CD4-positive, alpha-beta memory T cell (primary cell): ENCODE data around the gene CUL9. TPM values are rescaled to one million over a fixed set of nuclear protein-coding genes. Genes with fewer than 3 reads are reported as not detected.
"Not testable (repeated sequence)": the region's sequence is repeated elsewhere in the genome, so short reads cannot be mapped to it uniquely, and the experiment has no call there.

Source experiments
- CTCF ChIA-PET: fragments of 350-600 bp; sonication (Branson Sonifier 250); formaldehyde crosslinking; loops from one replicate; lab custom pipeline; 2021; ENCODE audit warnings: inconsistent platforms; ENCODE audit not compliant: partially characterized antibody; lab: Charles Lee
- POLR2A ChIA-PET: fragments of 350-600 bp; sonication (Branson Sonifier 250); formaldehyde crosslinking; loops from one replicate; lab custom pipeline; 2021; ENCODE audit not compliant: partially characterized antibody; lab: Charles Lee
- DNase-seq, 5 donors: peaks; one replicate each; pipeline versions ENCODE4 v3.0.0 to v3.0.0-alpha.2; 2020 to 2022; ENCODE audit warnings: mixed read lengths in 1 of 5
- H3K27ac ChIP-seq: one replicate; pipeline ENCODE4 v1.7.0; 2013; ENCODE audit warnings: low read depth, low read length
- H3K27me3 ChIP-seq: 2 replicates; pipeline ENCODE4 v1.7.0; 2013; ENCODE audit warnings: mild to moderate bottlenecking, low read length, moderate library complexity; ENCODE audit not compliant: insufficient read depth
- H3K36me3 ChIP-seq: 2 replicates; pipeline ENCODE4 v1.7.0; 2013; ENCODE audit warnings: mild to moderate bottlenecking, low read length, moderate library complexity; ENCODE audit not compliant: insufficient read depth
- H3K4me1 ChIP-seq: 2 replicates; pipeline ENCODE4 v1.7.0; 2013; ENCODE audit warnings: mild to moderate bottlenecking, low read length, moderate library complexity; ENCODE audit not compliant: insufficient read depth
- H3K4me3 ChIP-seq, 2 donors: one replicate each; pipeline ENCODE4 v1.7.0; 2013; ENCODE audit warnings: low read length in 2 of 2, mild to moderate bottlenecking in 1 of 2
- H3K9me3 ChIP-seq, 2 donors: one replicate each; pipeline ENCODE4 v1.7.0; 2013; ENCODE audit warnings: low read length in 2 of 2, control low read depth in 1 of 2; ENCODE audit not compliant: control insufficient read depth in 1 of 2
- H3K27ac Mint-ChIP-seq, 7 donors: one replicate each; pipeline ENCODE4 v1.8.0; 2020 to 2021; ENCODE audit warnings: mixed read lengths in 7 of 7, mild to moderate bottlenecking in 6 of 7, inconsistent platforms in 3 of 7, moderate library complexity in 3 of 7
- H3K27me3 Mint-ChIP-seq, 2 donors: one replicate each; pipeline ENCODE4 v1.8.0; 2020 to 2021; ENCODE audit warnings: mixed read lengths in 2 of 2
- H3K36me3 Mint-ChIP-seq, 2 donors: one replicate each; pipeline ENCODE4 v1.8.0; 2020 to 2021; ENCODE audit warnings: mixed read lengths in 2 of 2, inconsistent platforms in 1 of 2, mild to moderate bottlenecking in 1 of 2
- H3K4me1 Mint-ChIP-seq, 4 donors: one replicate each; pipeline ENCODE4 v1.8.0; 2020 to 2021; ENCODE audit warnings: mixed read lengths in 4 of 4, mild to moderate bottlenecking in 1 of 4
- H3K4me3 Mint-ChIP-seq, 8 donors: one replicate each; pipeline ENCODE4 v1.8.0; 2020 to 2021; ENCODE audit warnings: mixed read lengths in 8 of 8, mild to moderate bottlenecking in 7 of 8, moderate library complexity in 6 of 8, inconsistent platforms in 3 of 8
- H3K9me3 Mint-ChIP-seq, 8 donors: one replicate each; pipeline ENCODE4 v1.8.0; 2020 to 2021; ENCODE audit warnings: mixed read lengths in 8 of 8, mild to moderate bottlenecking in 5 of 8, inconsistent platforms in 3 of 8, moderate library complexity in 1 of 8
- intact Hi-C: fragments of 100-400 bp; cut with micrococcal nuclease; formaldehyde crosslinking; loops from one replicate; pipeline ENCODE4 v1.15.1; 2023
- polyA plus RNA-seq, 2 donors: library from polyadenylated mRNA; unstranded; fragments of 300-500 nt; fragmentation: Illumina TruSeq; gene quantifications; one replicate each; pipeline ENCODE4 v1.2.3, GENCODE V29; 2021
- total RNA-seq, 2 experiments: library from RNA; stranded (reverse); gene quantifications; one replicate each; pipeline ENCODE4 v1.2.3, GENCODE V29; 2021

Gene CUL9
- total RNA-seq (10 to 100 TPM; 93.8 to 95.2 TPM), polyA plus RNA-seq (10 to 100 TPM in 1 of 2 donors, 1 to 10 TPM in 1; 8.3 to 16.0 TPM)

DNA sequence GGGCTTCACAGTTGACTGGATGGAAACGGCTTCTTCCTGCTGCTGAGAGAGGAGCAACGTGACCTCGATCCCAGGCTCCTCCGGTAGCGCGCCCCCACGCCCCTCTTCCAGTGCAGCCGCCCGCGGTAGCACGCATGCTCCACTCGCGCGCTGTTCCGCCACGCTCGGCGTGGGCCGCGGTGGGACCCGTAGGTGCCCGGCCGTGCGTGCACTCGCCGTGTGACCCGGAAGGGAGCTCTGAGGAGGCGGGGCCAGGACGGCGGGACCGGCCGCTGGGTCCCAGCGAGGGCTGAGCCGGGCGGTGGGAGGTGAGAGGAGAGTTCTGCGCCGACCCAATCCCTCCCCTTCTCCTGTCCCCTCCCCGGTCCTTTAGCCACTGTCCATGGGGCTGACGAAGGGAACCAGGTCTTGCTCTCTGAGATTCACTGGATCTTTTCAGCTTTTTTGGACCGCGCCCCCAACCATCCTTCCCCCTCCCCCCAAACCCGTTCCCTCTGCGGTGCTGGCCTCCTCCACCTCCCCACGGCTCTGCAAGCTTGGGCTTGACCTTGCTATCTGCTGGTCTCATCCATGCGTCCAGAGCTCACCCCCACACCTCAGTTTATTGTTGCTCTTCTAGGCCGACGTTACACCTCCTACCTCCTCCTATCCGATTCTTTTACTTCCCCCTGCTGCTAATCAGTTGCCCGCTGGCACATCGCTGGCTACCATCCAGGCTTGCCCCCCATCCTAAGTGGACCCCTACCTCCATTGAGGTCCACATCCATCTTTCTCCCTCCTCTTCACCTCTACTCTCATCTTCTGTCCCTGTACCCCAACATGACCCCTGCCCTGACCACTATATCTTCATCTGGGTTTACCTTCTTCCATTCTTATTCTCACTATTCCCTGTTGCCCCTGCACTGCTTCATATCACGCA, at the start of gene CUL9:
Gene CUL9, plus strand, starts transcription at position 255 of the 919 bp plus-strand sequence. CDS start 2,115 bp downstream, outside the sequence.
- no peaks in the 10 kb centered on the region for H3K9me3 ChIP-seq
- H3K36me3 ChIP-seq, result peaks cover 33% of the 10 kb centered on the region
- DNase-seq, result peak; percentile 78 to 81 (median 79)
- Mint-ChIP-seq H3K27ac (peak within 1 kb of the TSS; percentile 81 to 98 (median 92)), H3K36me3 (peaks cover 24 to 43% of the 10 kb centered on the region in 2 donors), H3K27me3 (no peaks in the 10 kb centered on the region), H3K4me3 (peak within 1 kb of the TSS; percentile 83 to 96 (median 91)), H3K4me1 (peaks cover 40 to 60% (median 49%) of the 10 kb centered on the region in 4 donors), H3K9me3 (no peaks in the 10 kb centered on the region)
- peak within 1 kb of the TSS; percentile 78 for H3K27ac ChIP-seq
- CTCF ChIA-PET, result interaction anchor here (1.0 kb wide), 3 partner anchors 9 to 281 kb away, joined by 3 to 5 read pairs (median 3); no protein-coding TSS in a partner anchor
- intact Hi-C loops, result loop anchor here (1.0 kb wide), 1 partner anchor 8 kb away; no protein-coding TSS in a partner anchor
- H3K27me3 ChIP-seq, result no peaks in the 10 kb centered on the region
- H3K4me3 ChIP-seq, result peak within 1 kb of the TSS; percentile 55 to 78
- POLR2A ChIA-PET, result interaction anchor here (0.5 to 3.9 kb wide), 9 partner anchors 8 to 253 kb away, joined by 3 to 46 read pairs (median 5); partner anchors contain the start of genes CNPY3, DNPH1 and SRF
- peaks cover 57% of the 10 kb centered on the region for H3K4me1 ChIP-seq

DNA sequence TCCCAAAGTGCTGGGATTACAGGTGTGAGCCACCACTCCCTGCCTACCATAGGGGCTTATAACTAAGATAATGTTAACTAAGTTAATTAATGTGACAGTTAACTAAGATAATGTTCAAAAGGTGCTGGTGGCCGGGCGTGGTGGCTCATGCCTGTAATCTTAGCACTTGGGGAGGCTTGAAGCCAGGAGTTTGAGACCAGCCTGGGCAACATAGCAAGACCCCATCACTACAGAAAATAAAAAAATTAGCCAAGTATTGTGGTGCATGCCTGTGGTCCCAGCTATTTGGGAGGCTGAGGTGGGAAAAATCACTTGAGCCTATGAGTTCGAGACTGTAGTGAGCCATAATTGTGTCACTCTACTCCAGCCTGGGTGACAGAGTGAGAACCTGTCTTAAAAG, 43.7 kb upstream of the CUL9 start:
- Histone ChIP-seq H3K4me3 (no peak overlapping the region), H3K27me3 (no peaks in the 10 kb centered on the region), H3K9me3 (no peaks in the 10 kb centered on the region), H3K4me1 (peaks cover 5% of the 10 kb centered on the region), H3K27ac (no peak overlapping the region), H3K36me3 (no peaks in the 10 kb centered on the region)
- Mint-ChIP-seq H3K4me3 (no peak overlapping the region), H3K9me3 (no peaks in the 10 kb centered on the region), H3K27me3 (no peaks in the 10 kb centered on the region), H3K36me3 (no peaks in the 10 kb centered on the region), H3K27ac (no peak overlapping the region), H3K4me1 (peaks cover 0 to 5% (median under 1%) of the 10 kb centered on the region in 4 donors)
- no peak for DNase-seq
- ChIA-PET CTCF (no interaction called here), POLR2A (no interaction called here)
- intact Hi-C loops, result no loop called here

DNA sequence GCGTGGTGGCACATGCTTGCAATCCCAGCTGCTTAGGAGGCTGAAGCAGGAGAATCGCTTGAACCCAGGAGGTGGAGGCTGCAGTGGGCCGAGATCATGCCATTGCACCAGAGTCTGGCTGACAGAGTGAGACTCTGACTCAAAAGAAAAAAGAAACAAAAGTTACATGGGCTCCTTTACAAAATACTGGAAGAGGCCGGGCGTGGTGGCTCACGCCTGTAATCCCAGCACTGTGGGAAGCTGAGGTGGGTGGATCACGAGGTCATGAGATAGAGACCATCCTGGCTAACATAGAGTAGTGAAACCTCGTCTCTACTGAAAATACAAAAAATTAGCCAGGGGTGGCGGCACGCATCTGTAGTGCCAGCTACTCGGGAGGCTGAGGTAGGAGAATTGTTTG, 42.0 kb upstream of the CUL9 start:
- CTCF ChIA-PET, result not testable (repeated sequence)

DNA sequence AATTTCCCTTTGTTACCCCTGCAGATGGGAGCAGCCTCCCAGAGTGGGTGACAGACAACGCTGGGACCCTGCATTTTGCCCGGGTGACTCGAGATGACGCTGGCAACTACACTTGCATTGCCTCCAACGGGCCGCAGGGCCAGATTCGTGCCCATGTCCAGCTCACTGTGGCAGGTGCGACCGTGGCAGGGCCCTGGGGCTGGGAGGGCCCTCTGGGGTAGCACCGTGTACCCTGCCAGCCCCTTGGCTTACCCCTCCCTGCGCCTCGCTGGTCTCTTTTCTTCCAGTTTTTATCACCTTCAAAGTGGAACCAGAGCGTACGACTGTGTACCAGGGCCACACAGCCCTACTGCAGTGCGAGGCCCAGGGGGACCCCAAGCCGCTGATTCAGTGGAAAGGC, 40.4 kb upstream of the CUL9 start:
- ChIA-PET CTCF (interaction anchor here (1.2 to 3.0 kb wide), 4 partner anchors 132 to 480 kb away, joined by 3 to 16 read pairs (median 4); no protein-coding TSS in a partner anchor), POLR2A (interaction anchor here (1.8 kb wide), 1 partner anchor 212 kb away, joined by 5 read pairs; the partner anchor contains the start of gene CNPY3)
- H3K4me3 ChIP-seq, result no peak overlapping the region
- H3K36me3 ChIP-seq, result no peaks in the 10 kb centered on the region
- H3K4me1 ChIP-seq, result peaks cover 12% of the 10 kb centered on the region
- no peaks in the 10 kb centered on the region for H3K9me3 Mint-ChIP-seq
- H3K36me3 Mint-ChIP-seq, result no peaks in the 10 kb centered on the region
- H3K27me3 ChIP-seq, result no peaks in the 10 kb centered on the region
- H3K4me1 Mint-ChIP-seq, result peaks cover 1 to 11% (median 3%) of the 10 kb centered on the region in 4 donors
- H3K27ac Mint-ChIP-seq, result no peak overlapping the region
- no peaks in the 10 kb centered on the region for H3K27me3 Mint-ChIP-seq
- H3K9me3 ChIP-seq, result no peaks in the 10 kb centered on the region
- H3K27ac ChIP-seq, result no peak overlapping the region
- intact Hi-C loops, result loop anchor here (2.0 to 10.0 kb wide), 2 partner anchors 29 to 477 kb away; partner anchors contain the start of gene SRF
- H3K4me3 Mint-ChIP-seq, result no peak overlapping the region
- DNase-seq, result no peak

More for the DNA sequence above, 42.0 kb upstream of the CUL9 start:
- H3K4me3 Mint-ChIP-seq, H3K36me3 ChIP-seq, H3K27me3 Mint-ChIP-seq, H3K27me3 ChIP-seq, H3K4me3 ChIP-seq, H3K36me3 Mint-ChIP-seq, H3K9me3 ChIP-seq, H3K9me3 Mint-ChIP-seq, H3K27ac ChIP-seq, POLR2A ChIA-PET, DNase-seq: not testable (repeated sequence)
- Mint-ChIP-seq H3K4me1 (peaks cover 1 to 11% (median 3%) of the 10 kb centered on the region in 4 donors), H3K27ac (peak overlapping the region in 1 of 7 donors; percentile 79)
- intact Hi-C loops, result loop anchor here (10.0 kb wide), 1 partner anchor 475 kb away; no protein-coding TSS in a partner anchor
- H3K4me1 ChIP-seq, result peaks cover 12% of the 10 kb centered on the region

DNA sequence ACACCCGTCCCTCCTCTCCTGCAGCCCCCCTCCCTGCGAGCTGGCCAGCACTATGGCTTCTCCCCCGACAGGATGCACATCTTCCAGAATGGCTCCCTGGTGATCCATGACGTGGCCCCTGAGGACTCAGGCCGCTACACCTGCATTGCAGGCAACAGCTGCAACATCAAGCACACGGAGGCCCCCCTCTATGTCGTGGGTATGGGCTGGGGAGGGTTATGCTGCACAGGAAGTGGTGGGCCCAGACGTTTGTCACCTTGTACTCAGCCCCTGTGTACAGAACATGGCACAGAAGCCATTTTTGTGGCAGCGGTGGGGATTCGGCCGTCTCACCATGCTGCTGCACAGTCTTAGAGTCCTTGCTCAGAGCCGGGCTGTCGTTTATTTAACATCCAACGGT, 39.9 kb upstream of the CUL9 start:
- H3K27ac Mint-ChIP-seq, result peak overlapping the region in 1 of 7 donors; percentile 22

DNA sequence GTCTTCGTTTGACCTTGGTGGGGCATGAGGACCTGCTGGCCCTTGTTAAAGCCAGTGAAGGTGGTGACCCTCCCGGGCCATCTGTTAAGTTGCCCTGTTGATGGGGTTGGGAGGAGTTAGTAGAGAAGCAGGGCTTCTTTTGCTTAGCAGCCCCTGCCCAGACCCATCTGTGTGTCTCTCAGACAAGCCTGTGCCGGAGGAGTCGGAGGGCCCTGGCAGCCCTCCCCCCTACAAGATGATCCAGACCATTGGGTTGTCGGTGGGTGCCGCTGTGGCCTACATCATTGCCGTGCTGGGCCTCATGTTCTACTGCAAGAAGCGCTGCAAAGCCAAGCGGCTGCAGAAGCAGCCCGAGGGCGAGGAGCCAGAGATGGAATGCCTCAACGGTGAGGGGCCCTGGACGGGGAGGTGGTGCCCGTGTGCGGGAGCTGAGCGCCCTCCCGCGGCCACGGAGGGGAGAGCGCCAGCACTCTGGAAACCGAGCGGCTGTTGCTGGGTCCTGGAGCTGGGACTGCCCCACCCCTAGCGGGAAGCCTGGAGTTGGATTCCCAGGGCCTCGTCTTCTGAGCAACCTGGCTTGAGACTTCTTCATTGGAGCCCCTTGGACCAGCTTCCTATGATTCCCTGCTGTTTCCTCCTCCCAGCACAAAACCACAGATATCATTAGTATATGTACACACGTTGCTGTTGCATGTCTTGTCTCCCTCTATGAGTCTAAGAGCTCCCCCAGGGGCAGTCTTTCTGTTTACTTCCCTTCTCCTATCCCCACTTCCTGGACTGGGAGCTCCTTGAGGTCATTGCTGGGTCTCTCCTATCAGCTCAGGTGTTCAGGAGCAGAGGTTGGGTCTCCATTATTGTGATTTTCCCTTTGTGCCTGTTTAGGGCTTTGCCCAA, 38.5 kb upstream of the CUL9 start:
- Histone ChIP-seq H3K4me1 (peaks cover 12% of the 10 kb centered on the region), H3K27me3 (no peaks in the 10 kb centered on the region), H3K4me3 (no peak overlapping the region), H3K36me3 (no peaks in the 10 kb centered on the region), H3K9me3 (no peaks in the 10 kb centered on the region), H3K27ac (no peak overlapping the region)
- ChIA-PET CTCF (interaction anchor here (0.6 to 4.1 kb wide), 48 partner anchors 9 to 1362 kb away, joined by 3 to 69 read pairs (median 4); partner anchors contain the start of genes CNPY3, DNPH1, KLC4 and KLHDC3), POLR2A (interaction anchor here (0.8 to 1.6 kb wide), 6 partner anchors 12 to 397 kb away, joined by 3 to 6 read pairs (median 4); partner anchors contain the start of genes CNPY3, KLHDC3, MEA1 and PEX6)
- H3K27ac Mint-ChIP-seq, result peak overlapping the region in 1 of 7 donors; percentile 85
- peaks cover 1 to 11% (median 3%) of the 10 kb centered on the region in 4 donors for H3K4me1 Mint-ChIP-seq
- DNase-seq, result peak; percentile 67 to 79 (median 71)
- peaks cover 0 to 1% of the 10 kb centered on the region in 2 donors for H3K27me3 Mint-ChIP-seq
- H3K4me3 Mint-ChIP-seq, result peak overlapping the region in 3 of 8 donors; percentile 39 to 69 (median 43)
- H3K36me3 Mint-ChIP-seq, result no peaks in the 10 kb centered on the region
- no peaks in the 10 kb centered on the region for H3K9me3 Mint-ChIP-seq
- intact Hi-C loops, result loop anchor here (1.0 to 10.0 kb wide), 4 partner anchors 27 to 479 kb away; partner anchors contain the start of gene SRF

More for the DNA sequence above, 39.9 kb upstream of the CUL9 start:
- Histone ChIP-seq H3K9me3 (no peaks in the 10 kb centered on the region), H3K27me3 (no peaks in the 10 kb centered on the region), H3K27ac (no peak overlapping the region), H3K4me3 (no peak overlapping the region), H3K4me1 (peaks cover 12% of the 10 kb centered on the region), H3K36me3 (no peaks in the 10 kb centered on the region)
- no peaks in the 10 kb centered on the region for H3K9me3 Mint-ChIP-seq
- ChIA-PET POLR2A (interaction anchor here (1.8 kb wide), 1 partner anchor 213 kb away, joined by 5 read pairs; the partner anchor contains the start of gene CNPY3), CTCF (interaction anchor here (1.2 to 4.1 kb wide), 6 partner anchors 12 to 480 kb away, joined by 3 to 69 read pairs (median 6); no protein-coding TSS in a partner anchor)
- H3K36me3 Mint-ChIP-seq, result no peaks in the 10 kb centered on the region
- H3K27me3 Mint-ChIP-seq, result no peaks in the 10 kb centered on the region
- no peak overlapping the region for H3K4me3 Mint-ChIP-seq
- intact Hi-C loops, result loop anchor here (2.0 to 10.0 kb wide), 2 partner anchors 29 to 477 kb away; partner anchors contain the start of gene SRF
- no peak for DNase-seq
- H3K4me1 Mint-ChIP-seq, result peaks cover 1 to 11% (median 3%) of the 10 kb centered on the region in 4 donors
